Jurkat, Clone E6-1 (cell line): ENCODE results near the gene DAPK1.

Experiments
- DNase-seq: peaks from one replicate; pipeline ENCODE4 v3.0.0-alpha.2; 2011; ENCODE audit warnings: low read depth, low spot score
- H3K4me3 ChIP-seq: 2 replicates; pipeline ENCODE4 v1.5.1; 2011; ENCODE audit warnings: mild to moderate bottlenecking, low read length, control low read depth, moderate library complexity

DAPK1 gene

DNA sequence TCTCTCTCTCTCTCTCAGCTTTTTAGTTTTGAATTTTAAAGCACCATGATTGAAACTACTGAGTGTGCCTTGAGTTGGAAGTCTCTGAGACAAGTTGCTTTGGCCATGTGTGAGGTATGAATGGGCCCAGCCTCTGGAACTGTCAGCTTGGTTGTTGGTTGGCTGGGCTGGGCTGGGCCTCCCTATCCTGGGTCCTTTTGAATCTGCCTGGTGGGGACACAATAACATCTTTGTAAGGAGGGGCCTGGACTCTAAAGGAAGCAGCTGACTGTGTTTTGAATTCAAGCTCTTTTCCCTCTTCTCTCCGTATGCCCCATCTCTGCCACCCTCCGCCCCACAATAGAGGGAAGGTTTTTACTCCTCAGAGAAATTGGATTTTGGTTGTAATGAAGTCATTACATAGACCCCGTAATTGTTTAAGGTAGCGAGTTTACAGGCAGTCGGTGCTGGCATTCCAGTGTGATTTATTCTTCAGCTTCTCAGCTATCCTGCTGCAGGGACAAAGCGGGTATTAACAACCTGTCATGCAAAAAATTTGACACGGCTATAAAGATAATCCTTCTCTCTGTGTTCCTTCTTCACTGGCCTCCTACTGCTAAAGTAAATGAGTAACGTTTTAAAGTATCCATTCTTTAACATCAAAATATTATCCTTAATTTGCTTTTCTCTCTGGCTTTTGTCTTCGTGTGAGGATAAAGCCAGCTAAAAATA lies 105.4 kb downstream of the DAPK1 start:
- no peak for DNase-seq
- no peak overlapping the region for H3K4me3 ChIP-seq

DNA sequence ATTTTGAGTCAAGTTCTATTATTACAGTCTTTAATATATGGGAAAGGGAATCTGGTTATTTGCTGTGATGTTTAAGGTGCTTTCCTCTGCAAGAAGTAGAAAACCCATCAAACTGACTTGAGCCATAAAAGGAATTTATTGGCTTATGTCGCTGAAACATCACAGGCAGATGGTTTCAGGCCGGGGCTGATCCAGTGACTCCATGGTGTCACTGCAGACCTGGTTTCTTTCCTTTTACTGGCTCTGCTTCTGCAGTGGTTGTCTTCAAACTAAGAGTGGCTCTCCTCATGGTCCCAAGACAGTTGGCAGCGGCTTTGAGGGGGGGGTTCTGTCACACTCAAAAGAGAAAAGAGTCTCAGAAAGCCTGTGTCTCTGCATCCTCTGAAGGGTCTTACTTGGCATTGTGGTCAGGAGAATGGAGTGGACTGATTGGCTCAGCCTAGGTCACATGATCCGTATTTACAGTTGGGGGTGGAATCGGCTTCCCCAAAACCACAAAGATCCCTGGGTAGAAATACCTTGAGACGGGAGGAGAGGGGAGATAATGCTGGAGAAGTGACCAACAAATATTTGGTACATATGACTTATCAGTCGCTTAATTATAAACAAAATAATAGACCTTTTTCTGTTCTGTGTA lies 106.3 kb downstream of the DAPK1 start:
- peak; percentile 70 for DNase-seq
- H3K4me3 ChIP-seq: no peak overlapping the region

DNA sequence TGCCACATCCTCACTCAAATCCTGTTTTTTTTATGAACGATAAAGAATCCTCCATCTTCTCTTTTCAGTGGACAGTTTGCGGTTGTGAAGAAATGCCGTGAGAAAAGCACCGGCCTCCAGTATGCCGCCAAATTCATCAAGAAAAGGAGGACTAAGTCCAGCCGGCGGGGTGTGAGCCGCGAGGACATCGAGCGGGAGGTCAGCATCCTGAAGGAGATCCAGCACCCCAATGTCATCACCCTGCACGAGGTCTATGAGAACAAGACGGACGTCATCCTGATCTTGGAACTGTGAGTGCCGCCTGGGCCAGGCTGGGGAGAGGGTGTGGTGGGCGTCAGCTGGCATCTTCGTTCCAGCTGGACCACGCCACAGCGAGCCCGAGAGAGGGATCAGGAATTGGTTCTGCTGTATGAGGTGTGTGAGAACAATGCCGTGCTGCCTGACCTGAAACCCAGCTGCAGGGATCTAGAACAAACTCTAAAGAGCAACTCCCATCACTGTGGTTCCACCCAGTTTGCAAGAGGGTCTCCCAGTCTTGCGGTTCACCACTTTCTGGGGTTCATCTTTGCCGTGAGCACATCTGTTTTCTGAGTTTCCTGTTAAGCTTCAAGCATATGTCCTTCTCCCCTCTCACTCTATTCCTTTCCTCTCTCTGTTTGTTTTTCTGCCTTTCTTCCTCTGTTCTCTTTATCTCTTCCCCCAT lies 107.4 kb downstream of the DAPK1 start:
- DNase-seq: peak; percentile 96
- H3K4me3 ChIP-seq: peak overlapping the region; percentile 46

DNA sequence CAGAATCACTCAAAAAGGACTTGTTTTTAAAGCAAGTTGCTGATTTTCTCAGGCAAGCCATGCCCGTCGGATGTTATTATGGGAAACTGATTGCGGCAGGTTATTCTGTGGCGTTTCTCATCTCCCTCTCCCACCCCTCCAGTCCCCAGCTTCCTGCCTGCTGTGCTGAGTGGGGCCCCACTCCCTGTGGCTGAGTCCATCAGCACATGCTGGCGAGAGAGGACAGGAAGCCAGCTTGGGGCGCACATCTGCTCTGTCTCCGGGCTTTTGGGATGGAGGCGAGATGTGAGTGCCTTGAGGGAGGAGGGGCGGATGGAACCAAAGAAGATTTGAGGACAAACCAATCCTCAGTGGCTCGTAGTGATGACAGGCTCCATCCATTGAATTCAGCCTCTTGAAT lies 108.0 kb downstream of the DAPK1 start:
- peak; percentile 68 for DNase-seq
- peak overlapping the region; percentile 46 for H3K4me3 ChIP-seq

DNA sequence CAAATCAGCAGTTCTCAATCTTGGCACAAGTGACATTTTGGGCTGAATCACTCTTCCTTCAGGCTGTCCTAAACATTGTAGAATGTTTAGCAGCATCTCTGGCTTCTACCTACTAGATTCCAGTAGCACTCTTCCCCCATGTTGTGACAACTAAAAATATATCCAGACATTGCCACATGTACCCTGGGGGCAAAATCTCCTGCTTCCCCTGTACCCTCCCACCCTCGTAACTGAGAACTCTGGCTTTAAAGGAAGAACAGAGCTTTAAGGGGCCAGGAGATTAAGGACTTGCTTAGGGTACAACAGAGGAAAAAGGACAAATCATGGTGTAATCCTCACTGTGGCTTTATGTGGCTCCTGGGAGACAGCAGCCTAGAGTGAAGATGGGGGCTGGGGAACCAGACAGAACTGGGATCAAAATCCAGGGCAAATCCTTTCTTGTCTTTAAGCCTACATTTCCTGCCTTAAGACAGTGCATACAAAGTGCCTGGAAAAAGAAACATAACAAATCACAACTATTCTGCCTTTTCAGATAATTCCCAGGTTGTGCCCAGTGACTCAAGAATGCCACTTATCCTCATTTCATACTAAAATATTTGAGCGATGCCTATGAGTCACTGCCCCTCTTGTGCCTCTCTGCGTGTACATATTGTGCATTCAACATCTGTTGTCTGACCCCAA lies 109.3 kb downstream of the DAPK1 start:
- no peak for DNase-seq
- no peak overlapping the region for H3K4me3 ChIP-seq

DNA sequence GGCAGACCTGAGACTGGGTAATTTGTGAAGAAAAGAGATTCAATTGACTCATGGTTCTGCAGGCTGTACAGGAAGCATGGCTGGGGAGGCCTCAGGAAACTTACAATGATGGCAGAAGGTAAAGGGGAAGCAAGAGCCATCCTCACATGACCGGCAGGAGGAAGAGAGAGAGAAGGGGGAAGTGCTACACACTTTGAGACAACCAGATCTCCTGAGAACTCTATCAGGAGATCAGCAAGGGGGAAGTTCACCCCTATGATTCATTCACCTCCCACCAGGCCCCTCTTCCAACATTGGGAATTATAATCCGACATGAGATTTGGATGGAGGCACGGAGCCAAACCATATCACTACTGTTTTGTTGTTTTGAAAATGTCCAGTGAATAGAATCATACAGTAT lies 110.2 kb downstream of the DAPK1 start:
- DNase-seq: no peak

DNA sequence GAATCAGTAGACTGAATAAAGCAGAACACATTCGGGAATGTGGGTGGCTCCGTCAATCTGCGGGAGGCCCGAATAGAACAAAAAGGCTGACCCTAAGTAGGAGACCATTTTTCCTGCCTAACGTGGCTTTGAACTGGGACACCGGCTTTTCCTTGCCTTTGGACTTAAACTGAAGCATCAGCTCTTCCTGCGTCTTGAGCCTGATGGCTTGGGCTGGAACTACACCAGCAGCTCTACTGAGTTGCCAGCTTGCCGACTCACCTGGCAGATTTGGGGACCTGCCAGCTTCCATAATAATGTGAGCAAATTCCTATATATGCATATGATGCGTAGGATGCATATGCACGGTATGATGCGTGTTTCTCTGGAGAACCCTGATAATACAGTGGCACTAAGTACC lies 111.3 kb downstream of the DAPK1 start:
- H3K4me3 ChIP-seq: no peak overlapping the region
- DNase-seq: no peak

More for the DNA sequence above, 110.2 kb downstream of the DAPK1 start:
- no peak overlapping the region for H3K4me3 ChIP-seq

DNA sequence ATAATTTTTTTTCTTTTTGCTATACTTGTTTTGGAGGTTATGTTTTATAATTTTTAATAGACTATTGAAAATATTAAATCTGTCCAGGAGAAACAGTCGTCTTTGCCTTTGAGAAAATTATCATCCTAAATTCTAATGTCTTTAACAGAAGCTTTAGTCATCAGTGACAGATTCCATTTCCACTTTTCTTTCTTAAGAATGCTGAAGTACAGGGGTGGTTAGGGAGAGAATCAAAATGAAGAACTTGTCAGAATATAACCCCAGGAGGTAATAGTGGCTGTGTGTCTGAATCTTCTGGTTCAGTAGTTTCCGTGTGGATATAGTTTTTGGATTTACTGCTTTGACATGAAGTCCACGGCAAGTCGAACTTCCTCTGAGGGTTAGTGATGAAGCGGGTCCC lies 111.8 kb downstream of the DAPK1 start:
- no peak overlapping the region for H3K4me3 ChIP-seq
- DNase-seq: no peak

DNA sequence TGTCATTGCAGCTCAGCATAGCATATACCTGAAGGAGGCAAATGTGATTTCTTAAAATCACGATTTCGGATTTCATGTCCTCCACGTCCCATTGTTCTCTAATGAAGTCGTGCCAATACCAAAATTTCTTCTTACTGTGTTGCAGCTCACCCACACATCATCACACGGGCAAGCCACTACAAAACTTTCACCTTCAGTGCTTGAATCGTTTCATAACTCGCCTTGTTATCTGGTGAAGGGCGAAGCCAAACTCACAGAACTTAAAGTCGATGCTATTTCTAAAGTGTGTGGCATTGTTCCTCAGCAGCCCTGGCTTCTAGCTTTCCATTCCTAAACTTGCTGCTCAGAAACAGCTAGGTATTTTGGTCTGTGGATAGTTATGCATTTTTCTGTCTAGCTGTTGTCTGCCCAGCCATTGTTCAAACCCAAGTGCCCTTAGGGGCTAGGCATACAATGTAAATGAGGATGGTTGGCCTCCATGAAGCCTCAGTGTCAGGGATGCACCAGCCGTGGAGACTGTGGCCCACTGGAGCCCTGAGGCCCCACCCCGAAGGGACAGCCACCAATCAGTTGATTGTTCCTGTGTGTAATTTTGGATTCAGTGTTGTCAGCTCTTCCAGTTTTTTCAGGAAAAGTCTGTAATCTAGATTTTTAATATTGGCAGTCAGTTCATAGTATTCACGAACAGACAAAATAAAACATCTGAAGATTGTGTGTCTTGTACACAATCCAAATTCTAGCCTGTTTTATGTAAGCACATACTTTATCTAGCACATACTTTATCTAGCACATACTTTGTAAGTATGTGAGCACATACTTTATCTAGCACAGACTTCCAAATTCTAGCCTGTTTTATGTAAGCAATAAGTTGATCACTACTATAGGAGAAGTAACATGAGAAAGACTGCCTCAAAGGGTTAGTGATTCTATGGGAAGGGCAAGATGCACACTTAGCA lies 112.8 kb downstream of the DAPK1 start:
- H3K4me3 ChIP-seq: no peak overlapping the region
- no peak for DNase-seq

DNA sequence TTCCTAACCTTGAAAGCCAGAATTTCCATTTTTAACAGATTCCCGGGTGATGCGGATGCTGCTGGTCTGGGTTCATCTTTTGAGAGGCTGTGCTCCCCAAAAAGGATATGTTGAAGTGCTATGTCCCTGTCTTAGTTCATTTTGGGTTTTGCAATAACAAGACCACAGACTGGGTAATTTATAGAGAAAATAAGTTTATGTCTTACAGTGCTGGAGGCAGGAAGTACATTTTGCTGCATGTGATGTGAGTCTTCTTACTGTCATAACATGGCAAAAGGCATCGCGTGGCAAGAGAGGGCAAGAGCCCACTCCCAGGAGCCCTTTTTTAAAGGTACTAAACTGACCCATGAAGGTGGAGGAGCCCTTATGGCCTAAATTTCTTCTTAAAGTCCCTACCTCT lies 114.1 kb downstream of the DAPK1 start:
- H3K4me3 ChIP-seq: no peak overlapping the region
- no peak for DNase-seq

DNA sequence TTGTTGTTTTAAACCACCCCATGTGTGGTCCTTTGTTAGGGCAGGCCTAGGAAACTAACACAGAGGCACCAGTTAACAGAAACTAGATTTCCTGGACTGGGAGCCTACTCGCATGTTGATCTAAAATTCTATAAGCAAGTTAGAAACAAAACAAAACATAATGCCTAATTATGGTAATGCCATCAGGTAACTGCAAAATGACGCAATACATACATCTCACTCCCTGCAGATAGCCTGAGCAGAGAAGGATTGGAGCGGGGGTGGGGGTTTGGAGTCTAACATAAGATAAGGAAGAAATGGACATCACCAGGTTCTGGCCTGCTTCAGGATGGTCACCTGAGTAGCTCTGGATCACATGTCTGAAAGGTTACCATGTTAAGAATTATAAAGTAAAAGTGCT lies 114.9 kb downstream of the DAPK1 start:
- no peak for DNase-seq
- H3K4me3 ChIP-seq: no peak overlapping the region

DNA sequence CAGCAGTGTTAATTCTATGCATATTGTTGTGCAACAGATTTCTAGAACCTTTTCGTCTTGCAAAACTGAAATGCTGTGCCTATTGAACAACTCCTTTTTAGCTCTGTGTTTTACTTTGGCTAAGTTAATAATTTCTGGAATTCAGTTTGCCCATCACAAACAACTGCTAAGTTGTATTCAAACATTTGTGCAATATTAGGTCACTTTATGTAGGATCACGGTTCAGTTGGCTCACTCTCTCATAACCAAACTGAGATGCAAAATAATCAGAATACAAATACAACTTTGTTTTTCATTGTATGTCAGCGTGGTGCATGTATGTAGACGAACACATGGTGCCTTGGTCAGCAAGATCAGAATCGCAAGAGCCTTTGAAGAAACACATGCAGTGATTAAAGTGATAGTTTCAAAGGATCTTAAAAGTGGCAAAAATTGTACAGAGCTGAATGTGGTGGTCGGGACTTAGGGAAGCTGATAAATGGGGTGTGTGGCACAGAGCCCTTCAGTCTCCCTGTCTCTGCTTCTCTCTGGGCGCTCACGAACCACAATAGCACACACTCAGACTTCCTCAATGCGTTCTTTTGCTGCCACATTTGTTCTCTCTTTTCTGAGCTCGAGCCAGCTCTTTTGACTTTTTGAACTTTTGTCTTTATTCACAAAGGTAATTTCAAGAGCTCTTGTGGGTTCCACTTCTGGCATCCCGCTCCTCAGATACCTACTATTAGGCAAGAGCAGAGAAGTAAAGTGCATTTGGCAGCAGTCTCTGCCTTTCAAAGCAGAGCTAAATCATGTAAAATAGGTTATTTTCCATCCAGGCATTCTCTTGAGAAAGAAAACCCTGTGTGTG lies 115.8 kb downstream of the DAPK1 start:
- DNase-seq: no peak
- no peak overlapping the region for H3K4me3 ChIP-seq

DNA sequence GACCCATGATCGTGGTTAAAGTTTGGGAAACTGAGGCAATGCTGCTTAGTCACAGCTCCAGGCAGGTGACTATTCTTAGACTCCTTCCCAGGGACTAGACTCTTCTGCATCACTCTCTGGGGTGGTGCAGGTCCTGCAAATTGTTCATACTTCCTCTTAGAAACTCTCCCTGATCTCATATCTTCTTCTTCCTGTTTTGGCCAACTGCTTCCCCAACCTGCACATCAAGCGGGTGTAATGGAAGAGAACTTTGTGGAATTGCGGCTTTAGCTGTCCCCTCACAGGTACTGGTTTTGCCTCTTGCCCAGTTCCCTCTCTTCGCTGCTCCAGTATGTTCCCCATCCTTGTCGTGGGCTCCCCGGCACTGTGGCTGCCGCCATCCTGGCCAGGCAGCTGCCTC lies 116.7 kb downstream of the DAPK1 start:
- no peak for DNase-seq
- H3K4me3 ChIP-seq: no peak overlapping the region

DNA sequence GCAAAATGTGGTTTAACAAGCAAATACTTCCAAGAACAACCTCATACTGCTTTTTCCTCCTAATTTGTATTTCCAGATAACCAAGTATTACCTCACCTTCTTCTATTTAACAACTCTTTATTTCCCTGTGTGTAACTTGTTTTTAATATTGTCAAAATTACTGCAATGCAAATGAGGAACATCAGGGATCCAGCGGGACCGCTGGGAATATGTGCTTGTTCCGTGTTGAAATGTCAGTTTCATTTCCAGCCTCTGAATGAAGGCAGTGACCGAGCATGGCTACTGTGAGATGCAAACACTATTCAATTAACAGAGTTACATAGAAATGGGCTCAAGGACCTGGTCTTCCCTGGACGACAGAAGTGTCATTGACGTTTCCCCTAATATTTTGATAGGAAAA lies 117.5 kb downstream of the DAPK1 start:
- DNase-seq: no peak

DNA sequence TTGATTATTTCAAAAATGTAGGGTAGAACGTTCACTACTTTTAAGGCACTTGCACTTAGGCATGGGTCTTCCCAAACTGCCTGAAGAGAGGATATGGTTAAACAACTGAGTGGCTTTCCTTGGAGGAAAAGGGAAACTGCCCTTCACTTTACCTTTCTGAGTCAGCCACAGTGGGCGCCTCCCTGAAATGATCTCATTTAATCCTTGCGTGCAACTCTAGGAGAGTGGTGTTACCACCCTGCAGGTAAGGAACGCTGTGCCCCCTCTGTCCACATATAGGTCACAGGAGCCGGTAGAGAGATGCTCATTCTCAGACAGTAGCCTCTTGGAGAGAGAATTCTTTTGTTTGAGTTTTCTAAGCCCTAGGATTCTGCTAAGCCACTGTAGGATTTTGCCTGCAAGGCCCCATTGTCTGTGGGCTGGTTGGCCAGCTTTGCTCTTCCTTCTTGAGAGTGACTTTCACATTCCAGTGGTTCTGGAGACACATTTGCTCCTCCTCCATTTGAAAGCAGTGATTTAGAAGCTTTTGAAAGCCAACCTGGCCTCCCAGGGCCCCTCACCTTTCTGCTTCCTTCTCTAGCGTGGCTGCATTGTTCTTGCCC lies 118.0 kb downstream of the DAPK1 start:
- DNase-seq: no peak
- no peak overlapping the region for H3K4me3 ChIP-seq

More for the DNA sequence above, 117.5 kb downstream of the DAPK1 start:
- H3K4me3 ChIP-seq: no peak overlapping the region

DNA sequence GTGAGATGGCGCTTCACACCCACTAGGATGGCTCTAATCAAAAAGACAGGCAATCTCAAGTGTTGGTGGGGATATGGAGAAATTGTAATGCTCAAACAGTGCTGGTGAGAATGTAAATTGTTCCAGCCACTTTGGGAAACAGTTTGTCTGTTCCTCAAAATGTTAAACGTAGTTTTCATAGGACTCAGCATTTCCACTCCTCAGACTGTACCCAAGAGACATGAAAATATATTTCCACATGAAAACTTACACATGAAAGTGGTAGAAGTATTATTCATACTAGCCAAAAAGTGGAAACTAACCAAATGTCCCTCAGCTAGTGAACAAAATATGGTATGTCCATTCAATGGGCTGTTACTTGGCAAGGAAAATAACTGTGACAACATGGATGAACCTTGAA lies 120.6 kb downstream of the DAPK1 start:
- no peak overlapping the region for H3K4me3 ChIP-seq
- DNase-seq: no peak

DNA sequence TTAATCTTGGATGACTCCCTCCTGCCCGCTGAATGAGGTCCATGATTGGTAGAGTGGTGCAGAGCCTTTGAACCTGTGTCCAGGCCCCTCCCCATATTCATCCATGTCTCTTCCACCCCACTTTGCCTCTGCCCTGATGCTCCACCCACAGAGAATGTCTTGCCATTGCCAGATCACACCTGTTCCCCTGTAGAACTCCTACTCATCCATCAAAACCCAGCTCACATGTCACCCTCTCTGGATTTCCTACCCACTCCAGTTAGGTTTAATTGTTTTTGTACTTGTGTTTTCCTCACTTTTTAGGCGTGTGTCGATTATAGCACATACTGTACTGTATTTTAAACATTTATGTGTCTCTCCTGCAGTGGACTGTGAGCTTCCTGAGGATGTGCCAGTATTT lies 121.3 kb downstream of the DAPK1 start:
- DNase-seq: no peak
- no peak overlapping the region for H3K4me3 ChIP-seq

DNA sequence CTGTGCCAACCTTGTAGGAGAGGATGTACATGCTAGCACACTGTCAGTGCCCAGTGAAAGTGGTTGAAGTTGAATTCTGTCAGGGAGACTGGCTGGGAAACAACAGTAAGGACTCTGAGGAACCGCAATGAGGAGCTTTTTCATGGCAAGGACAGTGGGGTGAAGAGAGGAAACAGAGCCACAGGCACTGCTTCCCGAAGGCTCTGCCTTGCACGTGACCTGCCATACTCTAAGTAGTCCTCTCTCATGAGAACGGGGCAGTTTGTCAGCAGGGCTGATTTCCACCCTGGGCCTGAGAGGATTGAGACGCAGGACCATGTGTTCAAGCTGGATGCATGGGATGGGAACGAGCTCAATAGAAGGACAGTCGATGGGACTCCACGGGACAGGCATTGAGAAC lies 121.7 kb downstream of the DAPK1 start:
- no peak overlapping the region for H3K4me3 ChIP-seq
- DNase-seq: no peak
